Measurements from ENCODE around the gene PLA2G2C. TPM values are rescaled to one million over a fixed set of nuclear protein-coding genes. Genes with fewer than 3 reads are reported as not detected.

Gene PLA2G2C
- total RNA-seq, 1 experiment from 2014 or later, result not detected

GRCh38 chr1:20143318-20143717 lies 43.0 kb downstream of the PLA2G2C start (continued):
- TF ChIP-seq PRDM15 (CRISPR knock-in tag; IDR thresholded peaks at IDR 0.05) (no peak), SMAD4 (CRISPR knock-in tag; IDR thresholded peaks at IDR 0.05) (no peak), E2F5 (CRISPR knock-in tag; IDR thresholded peaks at IDR 0.05) (no peak)

- no peak overlapping the region for H3K27ac Mint-ChIP-seq
- DNase-seq (ENCODE audit: low spot score) (no peak), ATAC-seq (no peak)
- H3K9me3 Mint-ChIP-seq, result peaks cover 11% of the 10 kb centered on the region
- CTCF ChIA-PET, result interaction anchor here (1.3 to 1.4 kb wide), 2 partner anchors 40 to 167 kb away, joined by 3 to 5 read pairs; no protein-coding TSS in a partner anchor
- no peak overlapping the region for H3K4me3 Mint-ChIP-seq
- POLR2A ChIA-PET, result no interaction called here
- H3K27me3 Mint-ChIP-seq (ENCODE audit: low read depth), result 0 out of 2 replicates have a peak, but pooled peaks cover 3% of the 10 kb centered on the region
- H3K4me1 Mint-ChIP-seq, result 0 out of 2 replicates have a peak, but pooled peaks cover 3% of the 10 kb centered on the region
- H3K36me3 Mint-ChIP-seq, result peaks cover 8% of the 10 kb centered on the region
- TF ChIP-seq ZBTB43 (CRISPR knock-in tag; IDR thresholded peaks at IDR 0.05), result no peak
These were observed 44.2 kb downstream of the PLA2G2C start for GRCh38 chr1:20142001-20142710.

- POLR2A ChIA-PET, result no interaction called here
- peaks cover 8% of the 10 kb centered on the region for H3K36me3 Mint-ChIP-seq
- CTCF ChIA-PET, result interaction anchor here (1.3 kb wide), 1 partner anchor 167 kb away, joined by 5 read pairs; no protein-coding TSS in a partner anchor
- H3K9me3 Mint-ChIP-seq, result peaks cover 11% of the 10 kb centered on the region
- no peak for DNase-seq (ENCODE audit: low spot score)
- no peak overlapping the region for H3K4me3 Mint-ChIP-seq
- no peak for ATAC-seq
- no peaks in the 10 kb centered on the region for H3K4me1 Mint-ChIP-seq
- TF ChIP-seq ZNF396 (CRISPR knock-in tag; IDR thresholded peaks at IDR 0.05; ENCODE audit: borderline replicate concordance) (no peak), ELF4 (CRISPR knock-in tag; IDR thresholded peaks at IDR 0.05; ENCODE audit: low read depth) (no peak), ATF1 (CRISPR knock-in tag; IDR thresholded peaks at IDR 0.05) (no peak), PRRX2 (CRISPR knock-in tag; IDR thresholded peaks at IDR 0.05) (no peak), MLX (CRISPR knock-in tag; IDR thresholded peaks at IDR 0.05) (no peak), NFYB (CRISPR knock-in tag; conservative IDR thresholded peaks at IDR 0.05; ENCODE audit: low read depth) (no peak), NR3C1 (CRISPR knock-in tag; conservative IDR thresholded peaks at IDR 0.05; ENCODE audit: low read depth) (no peak), NFE2L1 (CRISPR knock-in tag; IDR thresholded peaks at IDR 0.05) (no peak), ESRRA (CRISPR knock-in tag; IDR thresholded peaks at IDR 0.05; ENCODE audit: borderline replicate concordance) (no peak), NR2C2 (CRISPR knock-in tag; IDR thresholded peaks at IDR 0.05) (no peak), CBFB (CRISPR knock-in tag; IDR thresholded peaks at IDR 0.05; ENCODE audit: low read depth) (no peak), ERG (CRISPR knock-in tag; IDR thresholded peaks at IDR 0.05) (no peak), ATF2 (CRISPR knock-in tag; IDR thresholded peaks at IDR 0.05; ENCODE audit: borderline replicate concordance, low read depth) (no peak), MAX (CRISPR knock-in tag; IDR thresholded peaks at IDR 0.05) (no peak), AR (CRISPR knock-in tag; IDR thresholded peaks at IDR 0.05) (no peak)
- H3K27me3 Mint-ChIP-seq (ENCODE audit: low read depth), result 0 out of 2 replicates have a peak, but pooled peaks cover 3% of the 10 kb centered on the region
- no peak overlapping the region for H3K27ac Mint-ChIP-seq
These were observed 44.9 kb downstream of the PLA2G2C start for GRCh38 chr1:20141466-20141865.

All from WTC11 (cell line).